ENCODE measurements around the gene SHOC2. TPM values are rescaled to one million over a fixed set of nuclear protein-coding genes. Genes with fewer than 3 reads are reported as not detected.

Gene SHOC2
- total RNA-seq, 2 donors from 2014 or later = 32.9 to 48.9 TPM

DNA sequence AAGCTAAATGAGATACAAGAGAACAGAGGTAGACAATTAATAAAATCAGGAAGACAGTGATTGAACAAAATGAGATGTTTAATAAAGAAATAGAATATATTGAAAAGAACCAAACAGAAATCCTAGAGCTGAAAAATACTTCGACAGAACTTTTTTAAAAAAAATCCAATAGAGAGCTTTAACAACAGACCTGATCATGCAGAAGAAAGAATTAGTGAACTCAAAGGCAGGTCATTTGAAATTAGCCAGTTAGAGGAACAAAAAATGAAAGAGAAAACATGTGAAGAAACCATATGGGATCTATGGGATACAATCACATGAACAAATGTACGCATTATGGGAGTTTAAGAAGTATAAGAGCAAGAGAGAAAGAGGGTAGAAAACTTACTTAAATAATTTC is 120.1 kb downstream of the SHOC2 start:
- Histone ChIP-seq H3K4me1 (no peaks in the 10 kb centered on the region), H3K4me3 (no peak overlapping the region), H3K27ac (no peak overlapping the region), H3K27me3 (no peaks in the 10 kb centered on the region), H3K36me3 (no peaks in the 10 kb centered on the region), H3K9me3 (peaks cover 0 to 42% of the 10 kb centered on the region in 2 donors)
- DNase-seq (ENCODE audit: low spot score) = no peak
- TF ChIP-seq, protein P1, sequence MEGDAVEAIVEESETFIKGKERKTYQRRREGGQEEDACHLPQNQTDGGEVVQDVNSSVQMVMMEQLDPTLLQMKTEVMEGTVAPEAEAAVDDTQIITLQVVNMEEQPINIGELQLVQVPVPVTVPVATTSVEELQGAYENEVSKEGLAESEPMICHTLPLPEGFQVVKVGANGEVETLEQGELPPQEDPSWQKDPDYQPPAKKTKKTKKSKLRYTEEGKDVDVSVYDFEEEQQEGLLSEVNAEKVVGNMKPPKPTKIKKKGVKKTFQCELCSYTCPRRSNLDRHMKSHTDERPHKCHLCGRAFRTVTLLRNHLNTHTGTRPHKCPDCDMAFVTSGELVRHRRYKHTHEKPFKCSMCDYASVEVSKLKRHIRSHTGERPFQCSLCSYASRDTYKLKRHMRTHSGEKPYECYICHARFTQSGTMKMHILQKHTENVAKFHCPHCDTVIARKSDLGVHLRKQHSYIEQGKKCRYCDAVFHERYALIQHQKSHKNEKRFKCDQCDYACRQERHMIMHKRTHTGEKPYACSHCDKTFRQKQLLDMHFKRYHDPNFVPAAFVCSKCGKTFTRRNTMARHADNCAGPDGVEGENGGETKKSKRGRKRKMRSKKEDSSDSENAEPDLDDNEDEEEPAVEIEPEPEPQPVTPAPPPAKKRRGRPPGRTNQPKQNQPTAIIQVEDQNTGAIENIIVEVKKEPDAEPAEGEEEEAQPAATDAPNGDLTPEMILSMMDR (IDR thresholded peaks at IDR 0.05) = no peak

DNA sequence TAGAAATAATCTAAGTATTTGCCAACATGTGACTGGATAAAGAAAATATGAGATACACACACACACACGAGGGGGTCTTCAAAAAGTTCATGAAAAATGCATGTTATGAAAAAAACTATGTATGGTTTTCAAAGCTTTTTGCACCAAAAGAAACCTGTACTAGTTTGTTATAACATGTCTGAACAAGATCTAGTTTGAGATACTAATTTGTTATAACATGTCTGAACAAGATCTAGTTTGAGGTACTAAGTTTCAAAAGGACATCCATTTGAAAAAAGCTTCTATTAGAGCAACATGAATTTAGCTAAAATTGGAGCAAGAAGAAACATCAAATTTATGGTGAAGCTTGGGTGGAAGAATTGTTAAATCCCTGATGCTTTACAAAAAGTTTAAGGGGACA is 137.6 kb downstream of the SHOC2 start:
- Histone ChIP-seq H3K4me3 (no peak overlapping the region), H3K27ac (no peak overlapping the region), H3K4me1 (no peaks in the 10 kb centered on the region), H3K9me3 (peaks cover 0 to 25% of the 10 kb centered on the region in 2 donors), H3K27me3 (no peaks in the 10 kb centered on the region), H3K36me3 (no peaks in the 10 kb centered on the region)
- DNase-seq (ENCODE audit: low spot score) = no peak
- TF ChIP-seq, protein P1 (IDR thresholded peaks at IDR 0.05) = no peak

MicroRNA genes within 50 kb of the gene (microRNA counts, 767-probe panel; counts per million panel counts)
- 0 to 31.0 counts per million in 2 donors for microRNA hsa-miR-548e

Small RNA genes within 50 kb of the gene (microRNA-seq; reads per million reads assigned to microRNA genes)
- 0 reads per million in 2 donors for gene MIR548E (ENCODE audit: borderline number of aligned reads in 2 of 2, borderline replicate concordance in 1 of 2)

Other genes with a start within 250 kb of the SHOC2 start
- 10 to 100 TPM; 22.1 to 22.6 TPM for gene PDCD4, start 47.7 kb upstream of the SHOC2 start, total RNA-seq
- 10 to 100 TPM; 18.2 to 23.1 TPM for gene BBIP1, start 424 bp upstream of the SHOC2 start, total RNA-seq
- gene ADRA2A, start 157.4 kb downstream of the SHOC2 start, total RNA-seq = 1 to 10 TPM; 1.2 to 1.4 TPM

Measured in right atrium auricular region (tissue), 2 donors.